Left renal pelvis (tissue), 4 donors: ENCODE measurements around the gene APOBEC3A. TPM values are rescaled to one million over a fixed set of nuclear protein-coding genes. Genes with fewer than 3 reads are reported as not detected.
"Not testable (repeated sequence)": the region's sequence is repeated elsewhere in the genome, so short reads cannot be mapped to it uniquely, and the experiment has no call there.

ENCODE experiments used
- DNase-seq, 4 donors: peaks; one replicate each; pipeline ENCODE4 v3.0.0-alpha.2; 2013; ENCODE audit warnings: low read depth in 4 of 4, low spot score in 3 of 4
- polyA plus RNA-seq, 4 donors: library from polyadenylated mRNA; unstranded; fragments of 120-200 nt; gene quantifications; one replicate each; pipeline ENCODE4 v1.2.1, GENCODE V29; 2013; ENCODE audit not compliant: insufficient read length in 4 of 4

The APOBEC3A gene
- polyA plus RNA-seq, 4 donors: 0.19 to 1.1 (median 0.21) TPM; not detected in 1

GRCh38 chr22:38957808-38958650 lies 620 bp downstream of the APOBEC3A start:
- DNase-seq: no peak

DNA sequence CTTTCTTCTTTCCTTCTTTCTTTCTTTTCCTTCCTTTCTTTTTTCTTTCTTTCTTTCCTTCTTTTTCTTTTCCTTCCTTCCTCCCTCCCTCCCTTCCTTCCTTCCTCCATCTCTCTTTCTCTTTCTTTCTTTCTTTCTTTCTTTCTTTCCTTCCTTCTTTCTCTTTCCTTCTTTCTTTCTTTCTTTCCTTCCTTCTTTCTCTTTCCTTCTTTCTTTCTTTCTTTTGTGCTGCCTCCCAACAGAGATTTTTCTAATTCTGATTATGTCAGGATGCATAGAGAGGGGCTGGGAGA lies 1.2 kb downstream of the APOBEC3A start:
- DNase-seq: not testable (repeated sequence)

DNA sequence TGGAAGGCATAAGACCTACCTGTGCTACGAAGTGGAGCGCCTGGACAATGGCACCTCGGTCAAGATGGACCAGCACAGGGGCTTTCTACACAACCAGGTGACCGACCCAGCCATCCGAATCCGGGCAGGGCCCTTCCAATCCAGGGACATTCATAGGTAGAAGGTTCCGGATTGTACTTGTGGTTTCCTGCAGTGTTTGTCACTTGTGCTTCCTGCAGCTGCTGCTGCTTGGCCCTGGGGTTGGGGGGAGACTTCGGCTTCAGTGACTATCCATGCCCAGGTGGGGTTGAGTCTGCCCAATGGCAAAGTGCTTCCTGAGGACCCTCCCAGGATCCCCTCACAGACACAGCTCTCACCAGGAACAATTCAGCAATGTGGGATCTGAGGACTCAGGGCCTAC lies 2.2 kb downstream of the APOBEC3A start:
- no peak for DNase-seq

DNA sequence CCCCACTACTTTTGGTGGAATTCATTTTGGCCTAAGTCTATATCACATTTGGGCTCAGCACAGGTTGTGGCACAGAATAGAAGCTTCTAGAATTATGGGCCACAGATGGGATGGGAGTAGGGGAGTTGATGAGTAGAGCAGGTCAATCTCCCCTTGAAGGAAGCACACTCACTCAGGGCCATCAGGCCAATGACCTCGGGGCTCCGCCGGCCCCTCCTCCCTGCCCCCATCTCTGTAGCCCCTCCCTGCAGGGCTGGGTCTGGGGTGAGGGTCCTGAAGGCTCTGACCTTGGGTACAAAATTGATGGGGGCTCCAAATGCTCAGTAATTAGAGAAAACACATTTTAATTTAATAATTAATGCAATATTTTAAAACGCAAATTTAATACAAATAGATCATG lies 3.3 kb downstream of the APOBEC3A start:
- not testable (repeated sequence) for DNase-seq

DNA sequence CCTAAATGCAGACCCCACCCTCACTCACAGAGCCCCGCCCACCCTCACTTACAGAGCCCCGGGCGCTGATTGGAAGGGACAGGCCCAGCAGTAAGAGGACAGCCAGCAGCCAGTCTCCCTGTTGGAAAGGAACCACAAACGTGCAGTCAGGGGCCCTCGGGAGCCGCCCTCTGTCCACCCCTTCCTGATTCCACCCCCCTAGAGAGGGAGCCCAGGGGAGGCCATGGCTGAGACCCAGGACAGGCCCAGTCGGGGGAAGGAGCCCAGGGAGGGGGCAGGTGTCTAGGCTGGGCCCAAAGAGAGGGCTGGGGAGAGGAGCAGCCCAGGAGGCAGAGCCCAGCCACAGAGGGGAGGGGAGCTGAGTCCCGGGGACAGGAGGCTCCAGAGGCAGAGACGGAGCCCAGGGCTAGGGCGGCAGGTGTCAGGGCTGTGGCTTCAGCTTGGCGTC lies 5.9 kb downstream of the APOBEC3A start:
- not testable (repeated sequence) for DNase-seq

- no peak for DNase-seq
Observed at GRCh38 chr22:38963872-38964271, 6.5 kb downstream of the APOBEC3A start.

DNA sequence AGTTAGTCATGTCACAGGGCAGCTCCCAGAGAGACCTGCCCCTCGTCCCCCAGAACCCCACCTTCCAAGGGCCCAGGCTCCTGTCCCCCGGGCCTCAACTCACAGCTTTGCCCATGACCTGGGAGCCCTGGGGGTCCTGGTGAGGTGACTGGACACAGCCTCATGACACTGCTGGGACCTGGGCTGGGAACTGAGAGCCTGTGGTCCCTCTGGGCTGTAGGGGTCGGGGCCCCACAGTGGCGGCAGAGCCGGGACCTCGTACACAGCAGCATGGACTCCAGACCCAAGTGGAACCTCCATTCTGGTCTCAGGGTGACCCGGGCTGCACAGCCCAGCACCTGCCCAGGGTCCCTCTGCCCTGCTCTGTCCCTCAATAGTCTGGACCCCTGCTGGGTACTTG lies 6.9 kb downstream of the APOBEC3A start:
- no peak for DNase-seq

GRCh38 chr22:38964989-38965388 lies 7.6 kb downstream of the APOBEC3A start:
- no peak for DNase-seq

DNA sequence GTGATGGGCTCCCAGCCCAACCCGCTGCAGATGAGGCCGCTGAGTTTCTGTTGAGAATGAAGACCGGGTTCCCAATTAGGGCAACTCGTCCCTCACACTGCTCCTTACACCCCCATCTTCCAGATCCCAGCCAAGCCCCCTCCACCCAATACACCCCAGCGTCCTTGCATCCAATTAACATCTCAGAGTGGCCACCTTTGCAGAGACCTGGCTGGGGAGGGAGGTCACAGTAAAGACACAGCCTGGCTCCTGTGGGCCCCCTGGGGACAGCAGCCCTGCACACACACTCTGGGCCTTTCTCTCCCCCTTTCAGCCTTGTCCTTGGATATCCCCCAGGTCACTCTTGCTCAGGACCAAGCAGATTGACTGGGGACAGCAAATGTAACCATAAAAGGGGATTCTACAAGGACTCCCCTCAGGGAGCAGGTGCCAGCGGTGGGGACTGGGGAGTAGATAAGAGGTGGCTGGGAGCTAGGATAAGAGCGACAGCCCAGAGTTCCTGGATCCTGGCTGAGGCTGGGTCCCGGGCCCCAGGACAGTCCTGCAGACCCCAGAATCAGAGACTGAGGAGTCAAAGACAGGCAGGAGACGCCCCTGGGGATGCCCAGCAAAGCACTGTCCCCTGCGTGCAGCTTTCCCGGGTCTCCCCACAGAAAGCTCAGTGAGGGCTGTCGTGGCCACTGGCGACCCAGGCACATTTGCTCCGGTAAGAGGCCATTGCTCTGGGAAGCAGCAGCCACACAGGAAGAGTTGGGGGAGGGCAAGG lies 8.4 kb downstream of the APOBEC3A start:
- DNase-seq: no peak

- no peak for DNase-seq
Observed at GRCh38 chr22:38966380-38966702, 8.9 kb downstream of the APOBEC3A start.

DNA sequence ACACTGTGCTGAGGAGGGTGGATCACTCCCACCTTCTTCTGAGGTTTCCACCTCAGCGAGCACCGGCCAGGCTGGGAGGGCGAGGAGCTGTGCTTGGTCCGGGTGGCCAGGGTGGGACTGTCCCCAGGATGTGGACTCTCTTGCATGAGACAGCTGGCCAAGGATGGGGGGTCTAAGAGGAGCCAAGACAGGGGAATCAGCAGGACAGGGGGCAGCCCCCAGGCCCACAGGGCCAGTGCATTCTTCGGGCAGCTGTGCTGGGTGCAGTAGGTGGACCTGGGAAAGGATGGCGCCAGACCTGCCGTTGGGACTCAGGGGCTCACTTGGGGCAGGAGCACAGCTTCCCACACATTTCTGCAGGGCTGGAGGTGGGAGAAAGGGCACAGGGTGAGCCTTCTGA lies 9.5 kb downstream of the APOBEC3A start:
- no peak for DNase-seq

DNA sequence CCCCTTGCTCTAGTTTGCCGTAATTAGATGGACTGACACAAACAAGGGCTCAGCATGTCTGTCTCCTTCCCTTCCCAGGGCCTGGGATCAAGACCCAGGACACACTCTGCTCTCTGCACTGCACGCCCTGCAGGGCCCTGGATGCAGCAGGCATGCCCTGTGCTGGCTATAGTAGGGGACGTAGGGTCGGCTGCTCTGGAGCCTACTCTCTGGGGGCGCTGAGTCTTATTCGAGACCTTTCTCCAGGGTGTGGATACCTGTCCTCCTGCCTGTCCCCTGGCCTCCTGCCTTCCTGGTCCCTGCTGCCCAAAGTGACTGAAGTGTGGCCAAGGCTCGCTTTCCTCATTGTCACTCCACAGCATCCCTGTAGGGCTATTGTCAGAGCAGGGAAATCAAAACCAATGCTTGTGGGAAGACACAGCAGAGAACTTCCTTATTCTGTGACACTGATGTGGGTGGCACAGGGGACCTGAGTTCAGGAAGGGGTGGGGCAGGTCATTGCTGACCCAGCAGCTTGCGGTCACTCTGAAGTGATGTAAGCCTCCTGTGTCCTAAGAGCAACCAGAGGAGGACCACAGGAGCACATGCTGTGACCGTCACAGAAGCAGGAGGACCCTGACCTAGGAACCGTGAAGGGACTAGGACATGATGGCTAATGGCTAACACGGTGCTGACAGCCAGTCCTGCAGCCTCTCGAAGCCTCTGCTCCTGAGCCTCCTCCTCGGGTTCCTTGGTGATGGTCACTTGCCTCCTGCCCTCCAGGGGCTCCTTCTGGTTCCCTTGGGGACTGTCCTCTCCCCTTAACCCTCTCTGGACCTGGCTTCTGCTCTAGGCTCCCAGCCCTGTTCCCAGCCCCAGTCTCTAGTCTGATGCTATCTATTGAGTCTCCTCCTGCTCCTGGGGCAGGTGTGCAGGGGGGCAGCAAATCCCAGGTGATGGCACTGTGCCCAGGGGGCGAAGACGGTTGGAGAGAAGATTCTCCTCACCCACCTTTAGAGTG lies 10.3 kb downstream of the APOBEC3A start:
- no peak for DNase-seq

DNA sequence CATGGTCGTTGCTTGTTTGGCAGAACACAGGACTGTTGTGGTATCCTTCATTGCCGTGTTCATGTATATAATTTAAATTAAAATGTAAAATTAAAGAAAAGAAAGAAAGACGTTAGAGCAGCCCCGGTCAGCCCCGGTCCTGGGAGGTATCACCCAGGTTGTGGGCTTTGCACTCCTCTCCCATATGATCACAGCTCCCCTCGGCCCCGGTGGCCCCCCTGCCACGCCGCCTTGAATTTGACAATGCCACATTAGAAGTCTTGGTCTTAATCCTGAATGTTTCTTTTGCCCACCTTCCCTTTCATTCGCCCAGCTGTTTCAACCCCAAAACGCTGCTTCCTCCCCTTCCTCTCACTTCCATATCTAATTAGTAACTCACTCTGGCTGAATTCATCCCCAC lies 11.4 kb downstream of the APOBEC3A start:
- no peak for DNase-seq

- DNase-seq: no peak
Observed at GRCh38 chr22:38970551-38970950, 13.1 kb downstream of the APOBEC3A start.

DNA sequence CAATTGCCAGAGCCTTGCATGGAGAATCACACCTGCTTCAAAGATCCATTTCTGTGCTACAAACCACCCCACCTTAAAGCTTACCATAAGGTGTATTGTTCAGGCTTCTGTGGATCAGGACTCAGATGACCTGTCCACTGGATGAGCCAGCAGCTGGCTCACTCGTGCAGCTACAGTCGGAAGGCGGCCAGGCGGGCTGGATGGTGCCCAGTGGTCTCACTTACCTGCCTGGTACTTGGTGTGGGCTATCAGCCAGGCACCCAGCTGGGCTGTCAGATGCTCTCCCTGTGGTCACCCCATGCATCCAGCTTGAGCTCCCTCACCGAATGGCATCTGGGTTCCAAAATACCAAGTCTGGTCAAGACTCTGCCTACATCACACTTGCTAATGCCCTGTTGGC lies 13.8 kb downstream of the APOBEC3A start:
- DNase-seq: no peak

DNA sequence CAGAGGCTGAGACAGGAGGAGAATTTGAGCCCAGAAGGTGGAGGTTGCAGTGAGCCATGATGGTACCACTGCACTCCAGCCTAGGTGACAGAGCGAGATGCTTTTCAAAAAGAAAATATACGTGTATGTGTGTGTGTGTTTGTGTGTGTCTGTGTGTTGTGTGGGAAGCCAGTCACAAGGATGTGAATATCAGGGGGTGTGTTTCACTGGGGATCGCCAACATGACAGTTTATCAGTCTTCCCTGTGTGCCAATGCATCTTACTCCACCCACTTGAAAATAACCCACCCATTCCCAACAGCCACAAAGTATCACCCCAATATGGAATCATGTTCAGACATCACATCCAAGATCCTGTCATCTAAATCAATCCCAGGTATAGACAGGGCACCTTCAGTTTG lies 14.4 kb downstream of the APOBEC3A start:
- no peak for DNase-seq

DNA sequence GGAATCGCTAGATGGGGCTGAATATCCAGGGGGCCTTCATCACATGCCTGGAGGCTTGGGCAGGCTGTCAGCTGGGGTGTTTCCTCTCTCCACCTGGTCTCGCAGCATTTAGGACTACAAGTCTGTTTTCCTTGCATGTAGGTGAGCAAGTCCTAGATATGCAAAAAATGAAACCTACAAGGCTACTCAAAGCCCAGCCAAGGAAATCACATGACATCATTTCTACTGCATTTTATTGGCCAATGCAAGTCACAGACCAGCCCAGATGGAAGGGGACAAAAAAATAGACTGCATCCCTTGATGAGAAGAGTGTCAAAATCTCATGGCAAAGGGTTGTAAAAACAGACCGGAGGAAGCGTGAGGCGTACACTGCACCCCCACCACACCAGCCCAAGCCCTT lies 15.1 kb downstream of the APOBEC3A start:
- no peak for DNase-seq

- no peak for DNase-seq
Observed at GRCh38 chr22:38973289-38974169, 16.1 kb downstream of the APOBEC3A start.

- no peak for DNase-seq
Observed at GRCh38 chr22:38974170-38974825, 16.9 kb downstream of the APOBEC3A start.

GRCh38 chr22:38974826-38975175 lies 17.4 kb downstream of the APOBEC3A start:
- DNase-seq: no peak
